ENCODE data around the gene UBA5.

DNA sequence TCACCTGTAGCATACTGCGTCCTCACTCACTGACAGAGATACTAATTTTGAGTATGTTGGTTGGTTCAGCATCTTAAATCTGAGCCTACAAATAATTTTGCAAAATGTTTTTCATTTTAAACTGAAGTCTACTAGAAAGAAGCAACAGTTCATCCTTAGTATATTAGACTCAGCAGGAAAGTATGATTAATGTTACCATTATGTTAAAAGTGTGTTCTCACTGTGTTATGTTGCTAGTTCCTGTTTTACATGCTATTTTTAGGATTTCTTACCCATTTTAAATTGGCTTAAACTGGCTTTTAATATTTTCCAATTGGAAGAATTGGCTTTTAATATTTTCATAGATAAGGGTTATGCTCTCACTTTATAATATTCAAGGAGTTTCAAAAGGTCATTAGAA is 37.4 kb upstream of the UBA5 start:
- no peak for TF ChIP-seq CTCF (optimal IDR thresholded peaks at IDR 0.05 in 1 of 3, IDR thresholded peaks at IDR 0.05 in 1 of 3, conservative IDR thresholded peaks at IDR 0.05 in 1 of 3; ENCODE audit: extremely low read depth in 1 of 3, insufficient read depth in 2 of 3, low read length in 3 of 3)
- no peak for TF ChIP-seq EZH2 (IDR thresholded peaks at IDR 0.05; ENCODE audit: low read length)

Measured in keratinocyte (primary cell).